HG03108 (cell line): ENCODE data around the gene DTD1.

Experiments used
- ATAC-seq: cut with Tn5 transposase; IDR thresholded peaks from one replicate; pipeline ENCODE4 v1.9.1; 2021; ENCODE audit warnings: moderate library complexity; ENCODE audit not compliant: unreplicated experiment

DTD1 gene

GRCh38 chr20:18587665-18588573 is at the start of gene DTD1:
DTD1 (plus strand) TSS chr20:18588054; CDS start chr20:18588073, 19 bp downstream.
- ATAC-seq, result peak; percentile 92

GRCh38 chr20:18541741-18542140 is 46.1 kb upstream of the DTD1 start:
- ATAC-seq, result no peak

- ATAC-seq, result no peak
These were observed 44.6 kb upstream of the DTD1 start for GRCh38 chr20:18543216-18543615.

- ATAC-seq, result no peak
These were observed 43.9 kb upstream of the DTD1 start for GRCh38 chr20:18543932-18544331.

GRCh38 chr20:18545566-18545965 is 42.3 kb upstream of the DTD1 start:
- ATAC-seq, result no peak

GRCh38 chr20:18548465-18548864 is 39.4 kb upstream of the DTD1 start:
- ATAC-seq, result no peak

GRCh38 chr20:18553746-18554145 is 34.1 kb upstream of the DTD1 start:
- no peak for ATAC-seq

- ATAC-seq, result peak; percentile 100
These were observed 20.7 kb upstream of the DTD1 start, which contains the start of gene SMIM26 for GRCh38 chr20:18566892-18567738. SMIM26 (plus strand) TSS chr20:18567432; CDS start chr20:18567479, 47 bp downstream.

- no peak for ATAC-seq
These were observed 20.1 kb upstream of the DTD1 start for GRCh38 chr20:18567739-18568091.

- ATAC-seq, result no peak
These were observed 16.8 kb upstream of the DTD1 start for GRCh38 chr20:18571009-18571408.

GRCh38 chr20:18571578-18571977 is 16.3 kb upstream of the DTD1 start:
- ATAC-seq, result no peak

GRCh38 chr20:18577942-18578341 is 9.9 kb upstream of the DTD1 start:
- ATAC-seq, result no peak

GRCh38 chr20:18578581-18578980 is 9.3 kb upstream of the DTD1 start:
- ATAC-seq, result no peak

GRCh38 chr20:18580012-18580411 is 7.8 kb upstream of the DTD1 start:
- no peak for ATAC-seq

- no peak for ATAC-seq
These were observed 2.7 kb upstream of the DTD1 start for GRCh38 chr20:18585134-18585533.

- peak; percentile 15 for ATAC-seq
These were observed 700 bp downstream of the DTD1 start for GRCh38 chr20:18588574-18588933.

- ATAC-seq, result no peak
These were observed 2.3 kb downstream of the DTD1 start for GRCh38 chr20:18589941-18590674.

GRCh38 chr20:18596270-18596669 is 8.4 kb downstream of the DTD1 start:
- ATAC-seq, result no peak

- no peak for ATAC-seq
These were observed 21.9 kb downstream of the DTD1 start for GRCh38 chr20:18609741-18610140.

- ATAC-seq, result no peak
These were observed 23.6 kb downstream of the DTD1 start for GRCh38 chr20:18611492-18611891.

GRCh38 chr20:18613553-18613952 is 25.7 kb downstream of the DTD1 start:
- no peak for ATAC-seq
